Measurements from ENCODE around the gene PLEKHG4B. TPM values are rescaled to one million over a fixed set of nuclear protein-coding genes. Genes with fewer than 3 reads are reported as not detected.

The PLEKHG4B gene
- polyA plus RNA-seq, 3 donors = not detected

DNA sequence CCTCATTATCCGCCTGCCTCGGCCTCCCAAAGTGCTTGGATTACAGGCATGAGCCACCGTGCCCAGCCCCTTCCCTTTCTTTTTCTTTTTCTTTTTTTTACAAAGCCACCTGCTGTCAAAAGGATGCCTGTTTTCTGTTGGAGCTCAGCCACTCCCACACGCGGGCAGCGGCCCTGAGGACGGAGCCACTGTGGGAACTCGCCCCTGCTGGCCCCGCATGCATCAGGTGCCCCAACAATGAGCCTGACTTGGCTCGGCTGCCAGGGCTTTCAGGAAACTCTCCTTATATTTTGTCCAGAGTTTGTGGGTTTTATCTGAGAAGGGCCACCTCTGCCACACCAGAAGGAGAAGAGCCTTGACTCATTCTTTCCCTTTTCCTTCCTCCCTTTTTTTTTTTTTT is 62.3 kb downstream of the PLEKHG4B start:
- no peak overlapping the region for H3K4me3 ChIP-seq (replicated peaks in 1 of 3; ENCODE audit: low read depth in 2 of 3, low read length in 3 of 3)
- 91% methylated on average over 8 of the region's 10 CpGs for WGBS (ENCODE audit: insufficient coverage)
- no peak overlapping the region for H3K4me2 ChIP-seq (replicated peaks; ENCODE audit: extremely low read depth, low read length, poor library complexity, severe bottlenecking)
- no peaks in the 10 kb centered on the region for H3K36me3 ChIP-seq (replicated peaks in 1 of 2; ENCODE audit: control insufficient read depth in 1 of 2, insufficient read depth in 2 of 2, low read length in 2 of 2)
- Mint-ChIP-seq H3K27me3 (ENCODE audit: low read depth in 3 of 3) (peaks cover 3 to 8% (median 4%) of the 10 kb centered on the region in 3 donors), H3K9me3 (peaks cover 0 to 2% (median 1%) of the 10 kb centered on the region in 7 donors), H3K4me3 (no peak overlapping the region), H3K4me1 (no peaks in the 10 kb centered on the region), H3K36me3 (no peaks in the 10 kb centered on the region), H3K27ac (no peak overlapping the region)
- peaks cover 0 to 2% of the 10 kb centered on the region in 2 donors for H3K9me3 ChIP-seq (replicated peaks in 1 of 2; ENCODE audit: control insufficient read depth in 1 of 2, insufficient read depth in 1 of 2, low read length in 2 of 2)
- H3K4me1 ChIP-seq (ENCODE audit: control insufficient read depth in 1 of 2, insufficient read depth in 2 of 2, low read length in 2 of 2) = no peaks in the 10 kb centered on the region
- TF ChIP-seq, protein P1, sequence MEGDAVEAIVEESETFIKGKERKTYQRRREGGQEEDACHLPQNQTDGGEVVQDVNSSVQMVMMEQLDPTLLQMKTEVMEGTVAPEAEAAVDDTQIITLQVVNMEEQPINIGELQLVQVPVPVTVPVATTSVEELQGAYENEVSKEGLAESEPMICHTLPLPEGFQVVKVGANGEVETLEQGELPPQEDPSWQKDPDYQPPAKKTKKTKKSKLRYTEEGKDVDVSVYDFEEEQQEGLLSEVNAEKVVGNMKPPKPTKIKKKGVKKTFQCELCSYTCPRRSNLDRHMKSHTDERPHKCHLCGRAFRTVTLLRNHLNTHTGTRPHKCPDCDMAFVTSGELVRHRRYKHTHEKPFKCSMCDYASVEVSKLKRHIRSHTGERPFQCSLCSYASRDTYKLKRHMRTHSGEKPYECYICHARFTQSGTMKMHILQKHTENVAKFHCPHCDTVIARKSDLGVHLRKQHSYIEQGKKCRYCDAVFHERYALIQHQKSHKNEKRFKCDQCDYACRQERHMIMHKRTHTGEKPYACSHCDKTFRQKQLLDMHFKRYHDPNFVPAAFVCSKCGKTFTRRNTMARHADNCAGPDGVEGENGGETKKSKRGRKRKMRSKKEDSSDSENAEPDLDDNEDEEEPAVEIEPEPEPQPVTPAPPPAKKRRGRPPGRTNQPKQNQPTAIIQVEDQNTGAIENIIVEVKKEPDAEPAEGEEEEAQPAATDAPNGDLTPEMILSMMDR (IDR thresholded peaks at IDR 0.05) = no peak
- no peaks in the 10 kb centered on the region for H3K27me3 ChIP-seq (ENCODE audit: control insufficient read depth in 2 of 2, insufficient read depth in 2 of 2, low read length in 2 of 2)
- no peak for DNase-seq
- no peak overlapping the region for H3K9ac ChIP-seq (ENCODE audit: insufficient read depth, low read length, poor library complexity, severe bottlenecking)
- no peaks in the 10 kb centered on the region for H3K79me2 ChIP-seq (ENCODE audit: insufficient read depth, low read length)
- no peak overlapping the region for H2AFZ ChIP-seq (ENCODE audit: insufficient read depth, low read depth, low read length, poor library complexity, severe bottlenecking)
- no peak overlapping the region for H3K27ac ChIP-seq (ENCODE audit: low read depth in 1 of 2, low read length in 2 of 2)
- intact Hi-C loops (cut with micrococcal nuclease) = no loop called here
- no peaks in the 10 kb centered on the region for H4K20me1 ChIP-seq (ENCODE audit: insufficient read depth, low read length)

DNA sequence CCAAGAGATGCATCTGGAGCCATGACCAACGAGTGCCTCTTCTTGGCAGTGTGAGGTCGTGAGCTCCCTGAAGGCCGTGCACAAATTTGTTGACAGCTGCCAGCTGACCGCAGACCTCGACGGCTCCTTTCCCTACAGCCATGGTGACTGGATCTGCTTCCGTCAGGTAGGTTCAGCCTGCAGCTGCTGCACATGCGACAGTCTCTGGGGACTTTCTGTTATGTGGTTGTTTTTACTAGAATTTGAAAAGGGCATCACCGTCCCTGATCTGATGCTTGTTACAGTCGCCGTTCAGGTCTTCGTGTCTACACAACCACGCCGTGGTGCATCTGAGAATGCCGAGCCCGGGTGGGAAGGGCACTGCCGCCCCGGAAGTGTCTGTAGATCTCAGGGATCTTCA is 62.9 kb downstream of the PLEKHG4B start:
- intact Hi-C loops (cut with micrococcal nuclease) = no loop called here
- Mint-ChIP-seq H3K4me1 (no peaks in the 10 kb centered on the region), H3K36me3 (no peaks in the 10 kb centered on the region), H3K27ac (no peak overlapping the region), H3K27me3 (ENCODE audit: low read depth in 3 of 3) (peaks cover 8 to 9% (median 8%) of the 10 kb centered on the region in 3 donors), H3K4me3 (no peak overlapping the region), H3K9me3 (peaks cover 0 to 1% (median 0%) of the 10 kb centered on the region in 7 donors)
- no peaks in the 10 kb centered on the region for H3K9me3 ChIP-seq (replicated peaks in 1 of 2; ENCODE audit: control insufficient read depth in 1 of 2, insufficient read depth in 1 of 2, low read length in 2 of 2)
- no peak overlapping the region for H3K4me3 ChIP-seq (replicated peaks in 1 of 3; ENCODE audit: low read depth in 2 of 3, low read length in 3 of 3)
- no peaks in the 10 kb centered on the region for H3K4me1 ChIP-seq (ENCODE audit: control insufficient read depth in 1 of 2, insufficient read depth in 2 of 2, low read length in 2 of 2)
- TF ChIP-seq, protein P1 (IDR thresholded peaks at IDR 0.05) = no peak
- no peaks in the 10 kb centered on the region for H4K20me1 ChIP-seq (ENCODE audit: insufficient read depth, low read length)
- no peak for DNase-seq
- no peak overlapping the region for H3K9ac ChIP-seq (ENCODE audit: insufficient read depth, low read length, poor library complexity, severe bottlenecking)
- 94% methylated on average over 16 of the region's 18 CpGs for WGBS (ENCODE audit: insufficient coverage)
- no peaks in the 10 kb centered on the region for H3K79me2 ChIP-seq (ENCODE audit: insufficient read depth, low read length)
- H2AFZ ChIP-seq (ENCODE audit: insufficient read depth, low read depth, low read length, poor library complexity, severe bottlenecking) = no peak overlapping the region
- H3K36me3 ChIP-seq (replicated peaks in 1 of 2; ENCODE audit: control insufficient read depth in 1 of 2, insufficient read depth in 2 of 2, low read length in 2 of 2) = no peaks in the 10 kb centered on the region
- H3K4me2 ChIP-seq (replicated peaks; ENCODE audit: extremely low read depth, low read length, poor library complexity, severe bottlenecking) = no peak overlapping the region
- H3K27ac ChIP-seq (ENCODE audit: low read depth in 1 of 2, low read length in 2 of 2) = no peak overlapping the region
- no peaks in the 10 kb centered on the region for H3K27me3 ChIP-seq (ENCODE audit: control insufficient read depth in 2 of 2, insufficient read depth in 2 of 2, low read length in 2 of 2)

All from CD14-positive monocyte (primary cell).